Mucosa of stomach (tissue), 1 donor: Measurements from ENCODE around the gene S100A11.
A peak's percentile ranks its signal among the peaks of the same experiment; 100 is the strongest.

ENCODE experiments used
- H3K27me3 ChIP-seq: one replicate; pipeline ENCODE4 v1.7.0; 2013; ENCODE audit warnings: mild to moderate bottlenecking, low read length; ENCODE audit not compliant: control insufficient read depth, insufficient read depth
- H3K36me3 ChIP-seq: one replicate; pipeline ENCODE4 v1.7.0; 2013; ENCODE audit warnings: low read length; ENCODE audit not compliant: control insufficient read depth, insufficient read depth
- H3K4me1 ChIP-seq: one replicate; pipeline ENCODE4 v1.7.0; 2013; ENCODE audit warnings: mild to moderate bottlenecking, low read length; ENCODE audit not compliant: control insufficient read depth, insufficient read depth
- H3K4me3 ChIP-seq: one replicate; pipeline ENCODE4 v1.7.0; 2013; ENCODE audit warnings: low read length
- H3K9ac ChIP-seq: one replicate; pipeline ENCODE4 v1.7.0; 2013; ENCODE audit warnings: mild to moderate bottlenecking, low read length, moderate library complexity
- H3K9me3 ChIP-seq: one replicate; pipeline ENCODE4 v1.7.0; 2013; ENCODE audit warnings: mild to moderate bottlenecking, low read length, moderate library complexity; ENCODE audit not compliant: control insufficient read depth
- donor health status: Pancreatic carcinoma.

Gene S100A11

GRCh38 chr1:152035539-152036266 is 1.1 kb downstream of the S100A11 start:
- Histone ChIP-seq H3K9ac (peak overlapping the region; percentile 97), H3K4me1 (peaks cover 48% of the 10 kb centered on the region), H3K4me3 (peak overlapping the region; percentile 64), H3K27me3 (no peaks in the 10 kb centered on the region), H3K36me3 (peaks cover 13% of the 10 kb centered on the region), H3K9me3 (no peaks in the 10 kb centered on the region)

GRCh38 chr1:152034654-152035538 is 1.9 kb downstream of the S100A11 start:
- no peaks in the 10 kb centered on the region for H3K9me3 ChIP-seq
- H3K9ac ChIP-seq = peak overlapping the region; percentile 97
- peaks cover 13% of the 10 kb centered on the region for H3K36me3 ChIP-seq
- peak overlapping the region; percentile 64 for H3K4me3 ChIP-seq
- H3K27me3 ChIP-seq = no peaks in the 10 kb centered on the region
- H3K4me1 ChIP-seq = peaks cover 46% of the 10 kb centered on the region

DNA sequence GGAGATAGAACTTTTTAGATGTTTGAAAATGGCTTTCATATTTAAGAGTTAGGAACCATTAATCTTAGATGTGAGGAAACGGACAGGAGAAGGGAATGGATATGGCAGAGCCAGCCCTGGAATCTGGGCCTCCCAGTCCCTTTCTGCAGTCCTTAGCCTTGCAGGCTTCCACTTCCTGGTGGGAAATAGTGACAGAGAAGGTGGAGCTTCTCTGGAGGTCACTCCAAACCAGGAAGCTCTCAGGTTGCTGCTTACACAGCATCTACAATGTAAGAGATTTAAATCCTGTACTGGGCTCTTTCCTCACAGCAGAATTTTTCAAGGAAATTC is 2.5 kb downstream of the S100A11 start:
- H3K9me3 ChIP-seq = no peaks in the 10 kb centered on the region
- H3K4me3 ChIP-seq = no peak overlapping the region
- H3K4me1 ChIP-seq = peaks cover 40% of the 10 kb centered on the region
- peaks cover 13% of the 10 kb centered on the region for H3K36me3 ChIP-seq
- no peaks in the 10 kb centered on the region for H3K27me3 ChIP-seq
- H3K9ac ChIP-seq = peak overlapping the region; percentile 97

DNA sequence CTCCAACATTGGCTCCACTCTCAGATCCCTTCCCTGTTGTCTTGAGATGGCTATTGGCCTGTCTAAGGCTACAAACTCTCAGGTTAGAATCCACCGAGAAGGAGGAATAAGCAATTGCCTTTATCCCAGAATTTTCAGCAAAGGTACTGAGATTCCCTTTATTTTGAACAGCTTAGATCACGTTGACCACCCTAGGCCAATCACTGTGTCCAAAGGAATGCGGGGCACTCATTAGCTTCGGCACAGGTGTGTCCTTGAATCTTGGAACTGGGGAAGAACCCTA is 6.9 kb downstream of the S100A11 start:
- H3K9ac ChIP-seq = no peak overlapping the region
- H3K27me3 ChIP-seq = no peaks in the 10 kb centered on the region
- H3K9me3 ChIP-seq = no peaks in the 10 kb centered on the region
- H3K36me3 ChIP-seq = peaks cover 13% of the 10 kb centered on the region
- H3K4me1 ChIP-seq = peaks cover 25% of the 10 kb centered on the region
- H3K4me3 ChIP-seq = no peak overlapping the region

DNA sequence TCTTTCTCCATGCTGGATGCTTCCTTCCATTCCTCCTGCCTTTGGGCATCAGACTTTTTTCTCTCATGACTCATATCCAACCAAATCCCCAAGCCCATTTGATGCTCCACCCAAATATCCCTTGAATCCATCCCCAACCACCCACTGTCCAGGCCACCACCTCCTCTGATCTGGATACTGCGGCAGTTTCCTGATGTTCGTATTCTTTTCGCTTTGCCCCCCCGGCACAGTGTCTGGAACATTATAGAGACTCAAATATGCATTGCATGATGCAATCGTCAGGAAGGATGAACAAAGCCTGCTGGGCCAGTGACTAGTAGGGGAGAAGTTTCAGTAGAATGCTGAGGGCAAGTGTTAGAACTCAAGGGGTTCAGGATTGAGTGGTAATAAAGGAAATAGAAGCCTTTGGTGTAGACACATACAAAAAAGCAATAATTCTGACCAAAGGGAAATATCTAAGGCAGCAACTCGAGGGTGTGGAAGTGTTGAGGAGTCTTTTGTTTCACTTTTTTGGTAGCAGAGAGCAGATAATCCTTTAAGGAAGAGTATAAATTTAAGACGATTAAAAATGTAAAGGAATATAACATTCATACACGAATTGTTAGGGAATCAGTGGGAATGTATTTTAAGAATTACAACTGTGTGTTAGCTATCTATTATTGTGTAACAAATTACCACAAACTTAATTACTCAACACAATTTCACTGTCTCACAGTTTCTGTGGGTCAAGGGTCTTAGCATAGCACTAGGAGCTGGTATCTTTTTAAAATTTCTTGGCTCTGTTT is 7.5 kb downstream of the S100A11 start:
- H3K9ac ChIP-seq = no peak overlapping the region
- peaks cover 13% of the 10 kb centered on the region for H3K36me3 ChIP-seq
- no peak overlapping the region for H3K4me3 ChIP-seq
- no peaks in the 10 kb centered on the region for H3K27me3 ChIP-seq
- no peaks in the 10 kb centered on the region for H3K9me3 ChIP-seq
- peaks cover 22% of the 10 kb centered on the region for H3K4me1 ChIP-seq

- Histone ChIP-seq H3K9me3 (no peaks in the 10 kb centered on the region), H3K36me3 (peaks cover 3% of the 10 kb centered on the region), H3K27me3 (no peaks in the 10 kb centered on the region)
Observed at GRCh38 chr1:152026895-152027294, 9.9 kb downstream of the S100A11 start.

DNA sequence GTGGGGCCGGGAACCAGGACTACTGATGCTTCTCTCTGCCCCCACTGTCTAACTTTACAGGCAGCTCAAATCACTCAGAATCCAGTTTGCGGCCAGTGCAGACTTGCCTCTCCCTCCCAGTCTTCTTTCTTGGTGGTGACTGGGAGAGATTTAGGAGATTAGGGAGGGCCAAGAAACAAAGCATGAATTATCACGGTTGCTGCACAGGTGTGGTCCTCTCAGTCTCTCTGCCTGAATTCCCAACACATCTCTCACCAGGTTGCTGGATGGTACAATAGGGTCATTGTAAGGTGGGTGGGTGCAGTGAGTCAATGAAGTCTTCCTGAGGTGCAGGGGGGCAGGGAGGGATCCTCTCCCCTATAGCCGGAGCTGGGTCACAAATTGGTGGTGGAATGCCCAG is 12.6 kb downstream of the S100A11 start:
- no peaks in the 10 kb centered on the region for H3K27me3 ChIP-seq
- H3K4me3 ChIP-seq = no peak overlapping the region
- H3K9ac ChIP-seq = no peak overlapping the region
- H3K4me1 ChIP-seq = no peaks in the 10 kb centered on the region
- H3K9me3 ChIP-seq = no peaks in the 10 kb centered on the region
- H3K36me3 ChIP-seq = no peaks in the 10 kb centered on the region

More at GRCh38 chr1:152026895-152027294, 9.9 kb downstream of the S100A11 start:
- no peak overlapping the region for H3K4me3 ChIP-seq
- H3K9ac ChIP-seq = no peak overlapping the region
- peaks cover under 1% of the 10 kb centered on the region for H3K4me1 ChIP-seq

DNA sequence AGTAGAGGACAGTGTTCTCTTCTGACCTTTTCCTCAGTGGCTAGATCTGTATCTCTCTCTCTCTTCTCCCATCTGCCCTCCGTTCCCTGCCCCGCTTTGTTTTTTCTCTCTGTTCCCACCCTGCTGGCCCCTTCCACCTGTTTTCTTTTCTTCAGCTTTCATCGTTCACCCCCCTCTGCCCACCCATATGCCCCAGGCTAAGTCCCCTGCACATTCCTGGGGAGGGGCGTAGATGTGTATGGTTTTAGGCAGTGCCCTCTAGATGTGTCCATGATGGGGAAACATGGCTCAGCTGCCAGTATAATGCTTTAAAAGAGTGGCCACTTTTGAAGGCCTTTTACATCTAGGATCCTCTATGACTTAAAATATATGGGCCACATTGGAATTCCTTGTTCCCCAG is 13.6 kb downstream of the S100A11 start:
- Histone ChIP-seq H3K9ac (no peak overlapping the region), H3K36me3 (no peaks in the 10 kb centered on the region), H3K4me3 (no peak overlapping the region), H3K4me1 (no peaks in the 10 kb centered on the region), H3K27me3 (no peaks in the 10 kb centered on the region), H3K9me3 (no peaks in the 10 kb centered on the region)

DNA sequence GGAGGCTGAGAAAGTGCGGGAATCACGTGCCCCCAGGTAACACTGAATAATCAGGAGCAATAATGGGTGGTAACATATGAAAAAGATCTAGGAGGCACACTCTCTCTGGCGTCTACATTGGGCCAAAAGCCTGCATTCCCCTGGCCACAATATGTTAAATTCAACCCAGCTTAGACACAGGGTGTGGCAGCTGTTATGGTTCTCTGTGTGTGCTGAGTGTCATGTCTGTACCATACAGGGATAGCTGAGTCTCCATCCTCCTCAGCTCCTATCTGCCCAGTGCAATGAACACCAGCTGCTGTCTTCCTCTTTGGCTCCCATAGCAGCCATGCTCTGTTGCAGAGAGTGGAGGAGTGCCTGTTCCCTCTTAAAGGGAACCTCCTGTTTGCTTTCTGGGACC is 14.3 kb downstream of the S100A11 start:
- no peak overlapping the region for H3K9ac ChIP-seq
- H3K4me1 ChIP-seq = no peaks in the 10 kb centered on the region
- H3K27me3 ChIP-seq = no peaks in the 10 kb centered on the region
- H3K4me3 ChIP-seq = no peak overlapping the region
- no peaks in the 10 kb centered on the region for H3K9me3 ChIP-seq
- H3K36me3 ChIP-seq = no peaks in the 10 kb centered on the region

- Histone ChIP-seq H3K27me3 (no peaks in the 10 kb centered on the region), H3K4me3 (no peak overlapping the region), H3K9ac (no peak overlapping the region), H3K4me1 (no peaks in the 10 kb centered on the region), H3K36me3 (no peaks in the 10 kb centered on the region), H3K9me3 (no peaks in the 10 kb centered on the region)
Observed at GRCh38 chr1:152021569-152021968, 15.2 kb downstream of the S100A11 start.

- no peaks in the 10 kb centered on the region for H3K9me3 ChIP-seq
- no peaks in the 10 kb centered on the region for H3K4me1 ChIP-seq
- H3K4me3 ChIP-seq = no peak overlapping the region
- H3K9ac ChIP-seq = no peak overlapping the region
- H3K36me3 ChIP-seq = no peaks in the 10 kb centered on the region
- H3K27me3 ChIP-seq = no peaks in the 10 kb centered on the region
Observed at GRCh38 chr1:152020849-152021248, 16.0 kb downstream of the S100A11 start.

DNA sequence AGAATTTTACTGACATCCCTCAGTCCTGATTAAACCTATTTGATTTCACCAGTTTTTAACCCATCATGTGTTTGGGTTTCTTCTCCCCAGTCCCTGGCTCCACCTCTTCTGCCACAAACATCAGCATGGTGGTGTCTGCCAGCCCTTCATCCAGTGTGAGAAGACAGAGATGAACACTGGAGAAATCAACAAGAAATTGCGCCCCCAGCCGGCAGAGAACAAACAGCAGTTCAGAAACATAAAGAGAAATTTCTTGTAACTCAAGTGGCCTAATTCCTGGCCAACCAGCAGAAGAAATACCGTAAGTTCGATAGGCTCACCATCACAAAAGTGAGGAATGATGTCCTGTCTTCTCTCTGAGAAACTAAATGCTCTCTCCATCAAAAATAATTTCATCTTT is 18.3 kb downstream of the S100A11 start:
- Histone ChIP-seq H3K27me3 (no peaks in the 10 kb centered on the region), H3K4me3 (no peak overlapping the region), H3K4me1 (no peaks in the 10 kb centered on the region), H3K9ac (no peak overlapping the region), H3K9me3 (no peaks in the 10 kb centered on the region), H3K36me3 (no peaks in the 10 kb centered on the region)
